ENCODE results near the gene C4orf54.

Gene C4orf54

DNA sequence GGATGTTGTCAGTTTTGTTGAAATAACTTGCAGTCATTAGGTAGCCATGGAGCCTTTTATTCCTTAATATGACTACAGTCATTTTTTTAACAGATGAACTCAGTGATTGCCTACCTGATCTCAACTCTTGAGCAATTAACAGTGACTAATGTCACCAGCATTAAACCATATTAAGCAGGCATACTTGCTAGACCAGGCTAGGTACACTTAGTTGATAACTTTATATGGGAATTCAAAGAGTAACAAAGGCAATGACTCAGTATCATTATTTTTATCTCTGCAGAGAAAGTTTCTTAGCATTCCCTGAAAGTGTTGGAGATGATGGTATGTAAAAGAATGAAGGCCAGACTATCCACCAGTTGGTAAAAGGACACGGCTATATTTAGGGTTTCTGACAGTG is at the start of gene C4orf54:
TSS of gene C4orf54 (minus strand) at position 31 of the 400 bp plus-strand sequence. CDS start 3,180 bp downstream, outside the sequence.
- DNase-seq = no peak

DNA sequence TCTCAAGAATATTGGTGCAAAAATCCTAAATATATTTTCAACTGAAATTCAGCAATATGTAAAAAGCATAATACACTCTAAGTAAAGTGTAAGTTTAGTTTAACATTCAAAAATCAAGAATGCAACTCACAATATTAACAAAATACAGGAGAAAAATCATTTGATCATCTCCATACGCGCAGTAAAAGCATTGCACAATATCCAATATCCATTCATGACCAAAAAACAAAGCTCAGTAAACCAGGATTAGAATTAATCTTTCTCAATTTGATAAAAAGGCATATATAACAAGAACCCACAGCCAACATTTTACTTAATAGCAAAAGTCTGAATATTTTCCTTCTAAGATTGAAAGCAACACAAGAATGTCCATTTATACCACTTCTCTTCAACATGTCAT is 48.3 kb upstream of the C4orf54 start:
- no peak for DNase-seq

GRCh38 chr4:99696801-99697200 is 39.2 kb upstream of the C4orf54 start:
- no peak for DNase-seq

GRCh38 chr4:99693140-99693539 is 35.5 kb upstream of the C4orf54 start:
- DNase-seq = no peak

GRCh38 chr4:99690990-99691389 is 33.4 kb upstream of the C4orf54 start:
- no peak for DNase-seq

DNA sequence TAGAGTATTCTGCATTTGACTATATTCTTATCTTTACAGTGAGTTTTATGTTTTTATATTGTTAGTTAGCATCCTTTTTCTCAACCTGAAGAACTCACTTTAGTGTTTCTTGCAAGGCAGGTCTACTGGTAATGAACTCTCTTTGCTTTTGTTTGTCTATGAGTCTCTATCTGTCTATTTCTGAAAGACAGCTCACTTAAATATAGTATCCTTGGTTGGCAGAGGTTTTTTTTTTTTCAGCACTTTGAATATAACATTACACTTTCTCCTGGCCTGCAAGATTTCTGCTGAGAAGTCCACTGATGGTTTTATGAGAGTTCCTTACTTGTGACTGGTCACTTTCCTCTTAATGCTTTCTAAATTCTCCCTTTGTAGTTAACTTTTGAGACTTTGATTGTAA is 32.8 kb upstream of the C4orf54 start:
- no peak for DNase-seq

DNA sequence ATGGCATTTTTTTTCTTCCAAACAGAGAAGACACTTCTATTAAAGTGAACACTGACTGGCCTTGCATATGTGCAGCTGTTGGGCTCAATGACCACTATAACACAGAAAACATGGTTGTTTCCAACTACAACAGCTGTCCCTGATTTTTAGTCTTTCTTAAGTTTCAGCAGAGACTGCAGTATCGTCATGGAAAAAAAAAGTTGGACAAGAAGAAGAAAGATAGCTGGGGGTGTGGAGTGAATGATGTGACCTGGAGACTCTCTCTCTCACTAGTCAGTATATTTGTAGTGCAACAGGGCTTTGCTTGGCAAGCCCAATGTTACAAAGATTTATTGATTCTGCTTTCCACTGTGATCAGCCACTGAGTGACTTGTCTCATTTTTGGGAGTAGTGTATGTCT is 29.5 kb upstream of the C4orf54 start:
- no peak for DNase-seq

GRCh38 chr4:99685234-99685633 is 27.6 kb upstream of the C4orf54 start:
- DNase-seq = no peak

GRCh38 chr4:99683895-99684294 is 26.3 kb upstream of the C4orf54 start:
- no peak for DNase-seq

DNA sequence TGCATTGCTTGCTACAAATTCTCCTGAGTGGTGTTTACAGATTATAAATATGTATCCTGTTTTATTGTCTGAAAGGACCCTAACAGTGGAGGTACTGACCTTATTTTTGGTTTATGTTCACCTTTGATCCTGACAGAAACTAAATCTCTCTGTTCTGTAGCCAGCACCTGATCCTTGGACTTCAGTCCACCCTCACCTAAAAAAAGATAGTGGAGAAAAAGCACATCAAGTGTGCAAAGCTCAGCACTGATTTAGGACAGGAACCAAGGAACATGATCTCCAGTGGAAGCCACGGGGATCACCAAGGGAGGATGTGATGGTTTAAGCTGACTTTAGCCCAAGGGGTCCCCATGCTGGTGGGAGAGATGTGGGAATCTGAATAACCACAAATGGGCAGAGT is 22.3 kb upstream of the C4orf54 start:
- no peak for DNase-seq

- no peak for DNase-seq
Measured at GRCh38 chr4:99679204-99679603, 21.6 kb upstream of the C4orf54 start.

DNA sequence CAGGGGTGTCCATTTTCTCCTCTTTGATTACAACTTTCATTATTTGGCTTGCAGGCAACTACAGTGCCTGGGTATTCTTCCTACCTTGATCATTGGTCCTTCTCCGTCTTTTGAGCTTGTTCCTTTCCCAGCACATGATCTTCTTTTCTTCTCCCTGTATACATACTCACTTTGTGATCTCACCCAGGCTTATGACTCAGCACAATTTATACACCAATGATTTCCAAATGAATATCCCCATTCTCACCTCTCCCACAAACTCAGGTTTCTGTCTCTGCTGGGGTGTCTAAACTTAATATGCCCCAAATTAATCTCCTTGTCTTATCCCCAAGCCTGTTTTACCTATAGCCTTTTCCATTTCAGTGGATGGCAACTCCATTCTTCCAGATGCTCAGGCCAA is 19.5 kb upstream of the C4orf54 start:
- no peak for DNase-seq

- DNase-seq = no peak
Measured at GRCh38 chr4:99670409-99671073, 12.9 kb upstream of the C4orf54 start.

DNA sequence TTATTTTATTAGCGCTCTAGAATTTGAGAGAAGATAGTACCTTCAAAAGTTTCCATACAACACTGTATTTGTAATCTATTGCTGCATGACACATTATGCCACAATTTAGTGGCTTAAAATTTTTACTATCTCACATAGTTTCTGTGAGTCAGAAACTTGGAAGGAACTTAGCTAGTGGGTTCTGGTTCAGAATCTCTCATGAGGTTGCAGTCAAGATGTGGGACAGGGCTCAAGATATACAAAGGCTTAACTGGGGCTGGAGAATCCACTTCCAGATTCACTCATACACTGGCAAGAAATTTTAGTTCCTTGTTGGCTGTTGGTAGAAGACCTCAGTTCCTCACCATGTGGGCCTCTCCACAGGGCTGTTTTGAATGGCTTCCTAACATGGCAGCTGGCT is 11.5 kb upstream of the C4orf54 start:
- no peak for DNase-seq

DNA sequence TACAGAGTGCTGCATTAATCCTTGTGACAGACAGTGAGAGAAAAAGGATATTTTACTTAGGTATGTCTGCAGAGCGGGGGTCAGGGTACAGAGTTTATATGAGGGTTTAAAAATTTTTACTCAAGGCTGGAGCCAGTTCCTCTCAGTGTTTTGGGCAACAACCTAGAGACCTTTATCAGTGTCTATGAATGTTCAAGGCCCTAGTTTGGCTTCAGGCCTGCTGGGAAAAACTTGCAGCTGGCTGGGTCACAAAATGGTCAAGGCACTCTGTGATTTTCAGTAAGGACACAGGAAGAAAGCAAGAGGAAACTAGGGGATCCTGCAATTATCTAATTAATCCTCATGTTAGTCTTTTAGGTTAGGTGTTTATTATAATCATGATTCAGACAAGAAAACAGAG is 10.8 kb upstream of the C4orf54 start:
- no peak for DNase-seq

GRCh38 chr4:99665983-99666382 is 8.4 kb upstream of the C4orf54 start:
- no peak for DNase-seq

DNA sequence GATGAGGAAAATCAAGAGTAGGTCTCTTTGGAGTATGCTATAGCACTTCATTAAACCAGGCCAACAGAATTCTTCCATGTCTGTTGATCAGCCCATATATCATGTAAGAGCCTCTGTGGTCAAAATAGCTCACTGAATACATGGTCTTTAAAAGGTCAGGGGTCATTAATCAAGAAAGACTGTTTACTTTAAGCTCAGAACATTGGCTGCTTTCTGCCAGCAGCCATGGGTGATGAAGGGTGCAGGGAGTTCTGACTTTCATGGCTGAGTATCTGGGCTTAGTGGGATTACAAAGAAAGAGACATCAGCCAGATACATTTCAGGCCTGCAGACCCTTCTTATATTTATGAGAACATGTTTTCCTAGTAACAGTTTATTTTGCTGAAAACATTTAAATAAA is 7.1 kb upstream of the C4orf54 start:
- no peak for DNase-seq

DNA sequence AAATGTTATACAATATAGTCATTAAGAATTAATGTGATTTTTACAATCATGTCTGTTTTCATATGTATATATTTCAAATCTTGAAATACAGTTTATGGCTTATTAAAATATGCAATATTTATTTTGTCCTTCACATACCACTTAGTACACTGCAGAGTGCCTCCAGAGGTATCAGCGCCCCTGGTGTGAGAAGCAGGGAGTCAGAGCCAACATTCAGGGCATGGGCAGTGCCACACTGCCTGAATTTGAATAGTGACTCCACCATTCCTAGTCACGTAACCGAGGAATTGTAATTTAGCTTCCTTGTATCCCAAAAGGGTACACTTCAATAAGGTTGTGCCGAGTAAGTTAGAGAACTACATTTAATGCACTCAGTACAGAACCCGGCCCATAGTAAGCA is 4.3 kb upstream of the C4orf54 start:
- no peak for DNase-seq

DNA sequence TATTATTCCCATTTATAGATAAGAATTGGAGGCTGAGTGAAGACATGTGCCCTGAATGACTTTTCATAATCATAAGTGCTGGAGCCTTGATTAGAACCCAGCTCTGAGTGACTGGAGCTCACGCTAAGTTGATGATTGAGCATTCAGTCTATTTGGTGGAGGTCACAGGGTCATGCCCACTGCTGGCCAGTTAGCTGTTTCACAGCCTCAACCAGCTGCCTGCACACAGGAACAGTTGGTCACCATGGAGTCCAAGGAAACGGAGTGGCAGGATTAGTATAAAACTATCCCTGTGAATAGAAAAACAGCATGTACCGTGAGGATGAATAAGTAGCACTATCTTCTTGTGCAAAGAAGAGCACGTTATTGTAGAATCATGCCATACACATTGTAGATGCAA is 1.0 kb upstream of the C4orf54 start:
- DNase-seq = no peak

GRCh38 chr4:99655308-99656081 is 2.1 kb downstream of the C4orf54 start:
- DNase-seq = no peak

DNA sequence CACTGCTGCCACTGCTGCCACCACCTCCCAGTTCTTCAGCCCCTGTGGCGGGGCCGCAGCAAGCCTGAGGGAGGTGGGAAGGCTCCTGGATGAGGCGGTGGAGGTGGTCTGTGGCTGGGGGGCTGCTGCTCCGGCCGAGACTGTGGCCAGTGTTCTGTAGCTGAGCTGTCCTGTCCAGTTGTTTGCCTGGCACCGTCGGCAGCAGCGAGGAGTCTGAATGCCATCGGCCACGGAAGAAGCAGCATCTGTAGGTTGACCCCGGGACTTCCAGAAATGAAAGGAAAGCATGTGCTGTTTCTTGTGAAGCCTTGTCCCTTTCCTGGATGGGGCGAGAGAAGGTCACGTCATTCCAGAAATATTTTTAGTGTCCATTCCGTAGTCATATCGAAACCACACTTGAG is 3.3 kb downstream of the C4orf54 start:
- no peak for DNase-seq

DNA sequence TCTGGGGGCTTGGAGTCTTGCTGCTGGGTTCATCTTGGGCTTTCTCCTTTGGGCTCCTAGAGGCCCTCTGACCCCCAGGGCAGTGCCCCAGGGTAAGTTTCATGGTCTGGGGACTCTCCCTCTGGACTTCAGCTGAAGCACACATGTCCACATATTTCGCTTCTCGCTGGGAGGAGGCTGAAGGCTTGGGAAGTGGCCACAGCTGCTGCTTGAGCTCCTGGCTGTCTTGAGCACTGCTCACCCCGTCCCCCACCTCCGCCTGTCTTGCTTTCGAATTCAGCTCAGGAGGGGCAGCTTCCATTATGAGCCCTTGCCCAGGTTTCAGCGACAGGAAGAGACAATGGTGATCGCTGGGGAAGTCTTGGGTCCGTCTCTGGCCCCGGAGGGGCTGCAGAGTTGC is 3.7 kb downstream of the C4orf54 start:
- no peak for DNase-seq

DNA sequence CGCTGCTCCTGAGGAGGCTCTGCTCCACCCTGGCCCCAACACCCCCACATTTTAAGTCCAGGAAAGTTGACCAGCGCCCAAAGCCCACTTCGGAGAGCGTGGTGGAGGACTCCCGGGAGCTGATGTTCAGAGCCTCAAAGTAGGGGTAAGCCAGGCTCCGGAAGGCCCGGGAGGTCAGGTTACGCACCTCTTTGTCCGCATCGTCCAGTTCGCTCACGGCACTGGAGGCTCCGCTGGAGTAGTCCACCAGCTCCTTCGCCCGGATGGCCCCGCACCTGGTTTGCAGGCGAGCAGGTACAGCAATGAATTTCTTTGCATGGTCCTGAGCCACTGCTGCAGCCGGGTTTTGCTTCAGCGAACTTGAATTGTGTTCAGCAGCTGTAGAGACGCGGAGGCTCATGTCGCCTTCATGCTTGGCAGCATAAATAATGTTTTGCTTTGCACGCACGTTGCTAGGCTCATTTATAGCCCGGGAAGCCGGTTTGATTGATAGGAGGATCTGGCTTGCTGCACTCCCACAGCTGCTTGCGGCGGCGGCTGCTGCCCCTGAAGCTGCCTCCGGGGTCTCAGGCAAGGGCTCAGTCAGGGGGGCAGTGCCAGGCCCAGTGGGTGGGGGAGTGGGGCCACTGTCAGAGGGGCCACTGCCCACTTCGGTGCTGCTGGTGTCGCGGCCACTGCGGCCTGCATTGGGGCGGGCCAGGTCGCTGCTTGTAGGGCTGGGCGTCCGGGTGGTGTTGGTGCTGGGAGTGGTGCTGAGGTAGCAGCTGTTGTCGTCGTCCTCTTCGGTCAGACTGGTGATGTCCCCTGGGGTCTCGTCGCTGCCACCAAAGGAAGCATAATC is 4.8 kb downstream of the C4orf54 start:
- DNase-seq = no peak

Data from activated naive CD4-positive, alpha-beta T cell treated with Interleukin-2 at 50 U/mL for 16 hours (primary cell).